HG02943 (cell line): ENCODE measurements around the gene ULBP3.
"Not testable (repeated sequence)": the region's sequence is repeated elsewhere in the genome, so short reads cannot be mapped to it uniquely, and the experiment has no call there.

Experiments used
- ATAC-seq: cut with Tn5 transposase; IDR thresholded peaks from one replicate; pipeline ENCODE4 v1.9.1; 2021; ENCODE audit warnings: mild to moderate bottlenecking, low read depth, moderate library complexity; ENCODE audit not compliant: unreplicated experiment

Gene ULBP3

GRCh38 chr6:150043501-150044412, 25.2 kb downstream of the ULBP3 start:
- ATAC-seq = no peak

DNA sequence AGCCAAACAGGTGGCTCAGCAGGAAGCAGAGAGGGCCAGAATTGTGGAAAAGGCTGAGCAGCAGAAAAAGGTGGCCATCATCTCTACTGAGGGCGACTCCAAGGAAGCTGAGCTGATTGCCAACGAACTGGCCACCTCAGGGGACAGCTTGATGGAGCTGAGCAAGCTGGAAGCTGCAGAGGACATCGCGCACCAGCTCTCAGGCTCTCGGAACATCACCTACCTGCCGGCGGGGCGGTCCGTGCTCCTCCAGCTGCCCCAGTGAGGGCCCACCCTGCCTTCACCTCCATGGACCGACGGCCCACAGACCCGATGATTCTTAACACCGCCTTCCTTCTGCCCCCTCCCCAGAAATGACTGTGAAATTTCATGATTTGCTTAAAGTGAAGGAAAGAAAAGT, 25.8 kb downstream of the ULBP3 start:
- ATAC-seq = no peak

DNA sequence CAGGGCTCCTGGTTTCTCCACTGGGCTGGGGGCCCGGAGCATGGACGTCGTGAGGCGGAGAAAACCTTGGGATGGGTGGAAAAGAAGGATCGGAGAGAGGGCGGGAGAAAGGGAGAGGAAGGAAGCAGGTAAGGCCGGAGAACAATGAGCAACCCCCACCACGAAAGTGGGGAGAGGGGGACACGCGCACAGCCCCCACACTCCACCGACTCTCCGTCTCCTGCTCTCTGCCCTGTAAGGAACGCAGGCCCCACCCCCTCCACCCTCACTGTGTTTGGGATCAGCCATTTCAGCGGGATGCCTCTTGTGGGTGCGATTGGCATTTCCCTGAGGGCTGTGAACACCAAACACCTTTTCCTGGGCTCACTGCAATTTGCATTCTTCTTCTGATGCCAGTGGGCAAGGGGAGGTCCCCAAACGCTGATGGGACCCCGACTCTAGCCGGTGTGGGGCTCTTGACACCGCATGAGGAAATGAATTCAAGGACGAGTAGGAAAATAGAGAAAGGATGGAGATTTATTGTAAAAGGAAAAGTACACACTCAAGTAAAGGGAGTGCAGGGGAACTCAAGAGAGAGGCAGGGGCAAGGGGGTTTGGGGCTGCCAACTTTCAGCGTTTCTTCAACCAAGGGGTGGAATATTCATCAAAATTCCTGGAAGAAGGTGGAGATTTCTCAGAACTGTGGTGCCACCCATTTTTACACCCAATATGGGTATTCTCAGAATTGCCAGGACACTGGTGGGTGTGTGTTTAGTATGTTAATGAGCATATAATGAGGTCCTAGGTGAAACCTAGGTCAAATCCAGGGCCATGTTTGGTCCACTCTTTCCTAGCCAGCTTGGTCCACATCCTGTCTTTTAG, 30.5 kb downstream of the ULBP3 start:
- no peak for ATAC-seq

- ATAC-seq = no peak
Observed at GRCh38 chr6:150037526-150038201, 31.3 kb downstream of the ULBP3 start.

- ATAC-seq = no peak
Observed at GRCh38 chr6:150036081-150036480, 32.8 kb downstream of the ULBP3 start.

DNA sequence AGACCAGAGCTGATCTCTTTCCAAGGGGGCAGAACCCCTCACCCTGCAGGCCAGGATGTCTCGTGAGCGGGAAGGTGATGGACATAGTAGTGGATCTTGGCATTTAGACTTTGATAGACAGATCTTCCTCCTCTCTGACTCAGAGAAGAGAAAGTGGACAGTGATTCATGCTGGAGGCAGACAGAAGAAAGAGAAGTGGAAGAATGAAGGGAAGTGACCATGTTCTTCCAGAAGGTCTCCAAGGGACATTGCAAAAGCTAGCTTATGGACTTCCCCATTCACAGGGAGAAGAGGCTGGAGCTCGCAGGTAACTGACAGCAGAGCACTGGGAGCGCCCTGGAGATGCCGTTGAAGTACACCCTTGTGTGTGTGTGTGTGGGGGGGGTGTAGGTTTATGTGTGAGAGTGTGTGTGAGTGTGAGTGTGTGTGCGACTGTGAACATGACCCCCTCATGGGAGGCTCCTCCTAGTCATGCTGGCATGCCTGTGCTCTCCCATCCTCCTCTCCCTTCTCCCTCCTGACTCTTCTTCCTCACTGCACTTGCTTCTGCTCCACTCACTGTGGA, 35.6 kb downstream of the ULBP3 start:
- ATAC-seq = no peak

- no peak for ATAC-seq
Observed at GRCh38 chr6:150032598-150032997, 36.3 kb downstream of the ULBP3 start.

DNA sequence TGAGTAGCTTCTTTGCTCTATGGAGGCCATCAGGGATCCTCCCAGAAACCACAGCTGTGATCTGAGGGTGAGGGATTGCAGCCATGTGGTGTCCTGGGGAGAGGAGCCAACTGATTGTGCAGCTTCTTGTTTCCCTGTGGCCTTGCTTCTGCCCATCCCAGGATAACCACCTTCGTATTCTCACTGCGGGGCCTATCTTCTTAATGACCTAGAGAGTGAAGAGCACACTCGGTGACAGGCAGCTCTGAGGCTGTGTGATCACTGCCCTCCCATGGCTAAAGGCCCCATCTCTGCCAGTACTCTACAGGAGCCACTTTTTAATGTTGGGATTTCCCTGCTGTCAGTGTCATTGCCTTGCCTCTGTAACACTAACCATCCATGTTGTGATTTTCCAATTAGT, 38.3 kb downstream of the ULBP3 start:
- no peak for ATAC-seq

DNA sequence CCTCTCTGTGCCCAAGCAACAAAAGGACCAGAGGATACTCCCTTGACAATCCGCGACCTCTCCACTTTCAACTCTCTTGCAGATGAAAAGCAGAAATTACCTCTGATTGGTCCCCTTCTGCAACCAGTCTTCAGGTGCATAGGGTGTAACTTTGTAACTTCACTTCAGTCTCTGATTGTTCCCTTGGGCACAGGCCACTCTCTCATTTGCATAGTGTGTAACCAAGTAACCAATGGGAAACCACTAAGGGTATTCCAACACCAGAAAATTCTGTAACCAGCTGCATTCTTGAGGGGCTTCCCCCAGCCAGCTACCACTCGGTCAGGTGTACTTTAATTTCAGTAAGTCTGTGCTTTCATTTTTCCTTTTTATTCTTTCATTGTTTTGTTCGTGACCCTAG, 39.2 kb downstream of the ULBP3 start:
- ATAC-seq = no peak

GRCh38 chr6:150029276-150029675, 39.6 kb downstream of the ULBP3 start:
- no peak for ATAC-seq

DNA sequence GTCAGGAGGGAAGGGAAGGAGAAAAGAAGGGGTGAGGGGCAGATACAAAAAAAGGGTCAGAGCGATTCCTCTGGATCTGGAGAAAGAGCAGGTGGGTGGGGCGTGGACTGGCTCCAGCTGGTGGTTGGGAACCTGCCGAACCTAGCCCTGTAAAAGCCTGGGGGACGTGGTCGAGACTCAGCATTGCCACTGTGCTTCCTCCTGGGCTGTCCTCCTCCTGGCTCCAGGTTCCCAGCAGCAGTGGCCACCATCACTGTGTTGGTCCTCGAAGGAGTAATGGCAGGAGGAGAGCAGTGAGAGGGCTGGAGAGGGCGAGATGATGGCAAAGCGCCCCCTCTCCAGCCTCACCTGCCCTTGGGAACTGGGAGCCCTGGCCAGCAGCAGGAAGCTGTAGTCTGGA, 40.1 kb downstream of the ULBP3 start:
- ATAC-seq = no peak

DNA sequence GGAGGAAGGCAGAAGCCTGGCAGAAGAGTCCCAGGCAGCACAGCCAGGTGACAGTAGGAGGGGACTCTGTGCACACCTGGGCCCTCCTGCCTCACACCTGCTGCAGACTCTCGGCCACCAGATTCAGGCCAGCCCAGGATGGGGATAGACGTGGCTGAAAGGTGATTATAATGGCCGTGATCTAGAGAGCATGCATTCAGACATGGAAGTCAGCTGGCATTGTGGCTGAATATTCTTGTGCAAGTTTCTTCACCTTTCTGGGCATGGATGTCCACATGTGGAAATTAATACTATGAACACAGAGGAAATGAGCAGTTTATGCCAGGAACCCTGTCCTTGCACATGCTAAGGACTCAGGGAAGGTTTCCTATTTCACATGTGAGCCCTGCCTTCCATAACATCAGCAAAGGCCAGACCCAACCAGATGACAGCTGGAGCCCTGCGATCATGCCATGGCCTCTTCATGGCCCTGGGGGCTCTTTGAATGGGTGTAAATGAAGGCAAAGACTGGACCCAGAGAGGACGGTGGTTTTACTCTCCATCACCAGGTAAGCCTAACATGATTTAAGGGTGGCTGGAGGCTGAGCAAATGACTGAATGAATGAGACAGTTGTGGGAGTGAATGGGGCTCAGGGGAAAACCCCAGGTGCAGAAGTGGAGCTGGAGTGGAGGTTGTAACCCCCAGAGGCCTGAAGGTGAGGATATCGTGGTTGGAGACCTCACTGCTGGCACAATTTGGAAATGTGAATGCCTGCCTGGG, 40.9 kb downstream of the ULBP3 start:
- no peak for ATAC-seq

- no peak for ATAC-seq
Observed at GRCh38 chr6:150026976-150027805, 41.7 kb downstream of the ULBP3 start.

- ATAC-seq = no peak
Observed at GRCh38 chr6:150025201-150025917, 43.6 kb downstream of the ULBP3 start, which contains the start of gene RAET1L. Gene RAET1L (minus strand): TSS chr6:150025532. CDS start chr6:150025471, 61 bp downstream.

DNA sequence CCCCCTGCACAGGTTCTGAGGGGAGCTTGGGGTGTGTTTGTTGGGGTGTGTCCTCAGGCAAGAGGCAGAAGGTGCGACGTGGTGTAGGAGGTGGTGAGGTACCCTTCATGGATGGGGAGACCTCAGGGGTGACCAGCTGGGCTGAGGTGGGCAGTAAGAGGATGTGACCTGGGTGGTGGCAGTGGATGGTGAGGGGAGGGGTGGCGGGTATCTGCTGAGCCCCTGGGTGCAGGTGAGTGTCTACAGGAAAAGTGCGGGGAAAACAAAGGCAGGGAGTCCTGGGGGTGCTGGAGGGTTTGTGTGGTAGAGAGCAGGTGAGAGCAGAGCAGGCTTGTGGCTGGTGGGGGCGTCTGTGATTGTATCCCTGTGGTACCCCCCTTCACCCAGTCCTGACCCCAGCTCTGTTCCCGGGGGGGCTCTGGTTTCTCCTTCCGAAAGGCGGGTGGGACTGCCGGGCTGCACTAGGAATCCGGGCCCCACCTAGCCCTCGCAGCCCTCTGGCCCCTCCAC, 44.2 kb downstream of the ULBP3 start:
- ATAC-seq = no peak

DNA sequence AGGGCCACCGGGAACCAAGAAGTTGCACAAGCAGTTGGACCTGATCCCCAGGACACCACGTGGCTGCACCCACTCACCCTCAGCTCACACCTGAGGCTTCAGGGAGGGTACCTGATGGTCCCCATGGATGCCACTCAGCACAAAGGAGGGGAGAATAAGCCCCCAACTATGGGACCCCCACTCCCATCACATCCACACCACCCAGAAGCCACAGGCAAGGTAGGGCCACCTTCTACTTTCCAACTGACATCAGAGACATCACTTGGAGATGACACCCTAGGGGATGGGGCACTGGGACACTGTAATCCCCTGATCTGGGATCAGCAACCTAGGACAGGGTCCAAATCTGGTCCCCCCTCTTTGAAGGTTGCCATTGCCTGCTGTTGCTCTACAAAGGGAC, 44.9 kb downstream of the ULBP3 start:
- not testable (repeated sequence) for ATAC-seq

DNA sequence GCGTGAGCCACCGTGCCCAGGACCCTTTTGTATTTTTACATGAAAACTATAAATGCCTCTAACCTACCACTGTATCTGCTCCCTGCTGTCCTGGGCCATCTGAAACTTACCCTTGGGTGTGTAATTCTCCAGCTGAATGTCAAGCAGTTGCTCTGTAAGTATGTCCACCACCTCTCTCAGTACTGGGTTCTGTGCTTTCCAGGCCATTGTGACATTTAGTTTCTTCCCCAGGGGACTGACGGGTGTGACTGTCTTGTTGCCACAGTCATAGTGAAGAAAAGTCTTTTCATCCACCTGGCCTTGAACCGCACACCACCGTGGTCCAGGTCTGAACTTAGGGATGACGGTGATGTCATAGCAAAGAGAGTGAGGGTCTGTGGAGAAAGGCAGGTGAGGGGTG, 47.1 kb downstream of the ULBP3 start:
- ATAC-seq = not testable (repeated sequence)
